Osteocyte (in vitro differentiated cells): ENCODE measurements around the gene NUDT22. TPM values are rescaled to one million over a fixed set of nuclear protein-coding genes. Genes with fewer than 3 reads are reported as not detected.
A peak's percentile ranks its signal among the peaks of the same experiment; 100 is the strongest.

ENCODE experiments used
- DNase-seq: peaks from one replicate; pipeline ENCODE4 v3.0.0; 2021; ENCODE audit warnings: mixed read lengths; ENCODE audit not compliant: unreplicated experiment; ENCODE audit errors: extremely low spot score
- H3K27ac Mint-ChIP-seq: one replicate; pipeline ENCODE4 v1.8.0; 2021; ENCODE audit warnings: mild to moderate bottlenecking, mixed read lengths; ENCODE audit not compliant: unreplicated experiment
- H3K27me3 Mint-ChIP-seq: one replicate; pipeline ENCODE4 v1.8.0; 2021; ENCODE audit warnings: mixed read lengths; ENCODE audit not compliant: unreplicated experiment
- H3K36me3 Mint-ChIP-seq: one replicate; pipeline ENCODE4 v1.8.0; 2021; ENCODE audit warnings: mixed read lengths; ENCODE audit not compliant: unreplicated experiment
- H3K4me1 Mint-ChIP-seq: one replicate; pipeline ENCODE4 v1.8.0; 2021; ENCODE audit warnings: mixed read lengths; ENCODE audit not compliant: unreplicated experiment
- H3K4me3 Mint-ChIP-seq: one replicate; pipeline ENCODE4 v1.8.0; 2021; ENCODE audit warnings: mild to moderate bottlenecking, moderate library complexity, mixed read lengths; ENCODE audit not compliant: unreplicated experiment
- H3K9me3 Mint-ChIP-seq: one replicate; pipeline ENCODE4 v1.8.0; 2021; ENCODE audit warnings: mixed read lengths; ENCODE audit not compliant: unreplicated experiment
- total RNA-seq: library from RNA; stranded (reverse); gene quantifications from 2 replicates; pipeline ENCODE4 v1.2.1, GENCODE V29; 2021
- TF ChIP-seq, protein P1 (sequence below): fragments of 200-600 bp; sonication (generic); IDR thresholded peaks from 2 replicates; pipeline ENCODE4 v1.5.0; 2021; ENCODE audit warnings: antibody characterized with exemption, mild to moderate bottlenecking, moderate library complexity

The NUDT22 gene
- total RNA-seq, 1 donor from 2014 or later: 46.8 TPM

DNA sequence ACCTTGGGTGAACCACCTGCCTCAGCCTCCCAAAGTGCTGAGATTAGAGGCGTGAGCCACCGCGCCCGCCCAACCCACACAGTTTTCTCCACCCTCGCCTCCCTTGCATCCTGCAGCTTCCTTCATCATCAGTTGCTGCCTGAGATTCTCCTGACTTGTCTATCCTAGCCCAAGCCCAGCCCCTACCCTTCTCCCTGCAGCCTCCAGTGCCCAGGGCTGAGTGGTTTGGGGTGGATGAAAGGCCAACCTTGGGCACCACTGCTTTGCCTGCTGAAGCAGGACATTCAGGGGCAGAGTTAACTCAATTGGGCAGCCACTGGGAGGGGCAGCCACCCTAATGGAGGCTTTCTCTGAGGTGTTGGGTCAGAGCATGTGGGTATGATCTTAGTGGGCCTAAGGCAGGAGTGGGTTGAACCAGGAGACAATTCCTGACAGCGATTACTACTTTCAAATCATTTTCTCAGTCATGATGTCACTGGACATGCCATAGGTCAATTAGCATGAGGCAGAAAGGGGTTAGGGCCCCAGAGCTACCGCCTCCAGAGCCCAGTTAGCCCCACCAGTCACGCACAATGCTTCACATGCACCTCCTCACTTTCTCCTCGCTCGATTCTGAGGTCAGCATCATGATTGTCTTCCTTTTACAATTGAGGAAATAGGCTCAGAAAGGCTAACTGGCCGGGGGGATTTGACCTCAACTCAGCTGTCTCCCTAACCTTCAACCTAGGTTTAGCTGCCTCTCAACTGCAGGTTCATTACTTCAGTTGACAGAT, 13.8 kb downstream of the NUDT22 start:
- no peak for DNase-seq
- peaks cover 42% of the 10 kb centered on the region for H3K4me1 Mint-ChIP-seq
- no peaks in the 10 kb centered on the region for H3K9me3 Mint-ChIP-seq
- peak overlapping the region; percentile 96 for H3K27ac Mint-ChIP-seq
- TF ChIP-seq, protein P1, sequence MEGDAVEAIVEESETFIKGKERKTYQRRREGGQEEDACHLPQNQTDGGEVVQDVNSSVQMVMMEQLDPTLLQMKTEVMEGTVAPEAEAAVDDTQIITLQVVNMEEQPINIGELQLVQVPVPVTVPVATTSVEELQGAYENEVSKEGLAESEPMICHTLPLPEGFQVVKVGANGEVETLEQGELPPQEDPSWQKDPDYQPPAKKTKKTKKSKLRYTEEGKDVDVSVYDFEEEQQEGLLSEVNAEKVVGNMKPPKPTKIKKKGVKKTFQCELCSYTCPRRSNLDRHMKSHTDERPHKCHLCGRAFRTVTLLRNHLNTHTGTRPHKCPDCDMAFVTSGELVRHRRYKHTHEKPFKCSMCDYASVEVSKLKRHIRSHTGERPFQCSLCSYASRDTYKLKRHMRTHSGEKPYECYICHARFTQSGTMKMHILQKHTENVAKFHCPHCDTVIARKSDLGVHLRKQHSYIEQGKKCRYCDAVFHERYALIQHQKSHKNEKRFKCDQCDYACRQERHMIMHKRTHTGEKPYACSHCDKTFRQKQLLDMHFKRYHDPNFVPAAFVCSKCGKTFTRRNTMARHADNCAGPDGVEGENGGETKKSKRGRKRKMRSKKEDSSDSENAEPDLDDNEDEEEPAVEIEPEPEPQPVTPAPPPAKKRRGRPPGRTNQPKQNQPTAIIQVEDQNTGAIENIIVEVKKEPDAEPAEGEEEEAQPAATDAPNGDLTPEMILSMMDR: no peak
- peak overlapping the region; percentile 91 for H3K4me3 Mint-ChIP-seq
- peaks cover 14% of the 10 kb centered on the region for H3K36me3 Mint-ChIP-seq
- no peaks in the 10 kb centered on the region for H3K27me3 Mint-ChIP-seq

GRCh38 chr11:64240435-64241240, 14.6 kb downstream of the NUDT22 start, which contains the start of gene FKBP2:
Gene FKBP2 (plus strand): TSS chr11:64241095. CDS start chr11:64242388, 1,293 bp downstream.
- peak; percentile 100 for DNase-seq
- Mint-ChIP-seq H3K9me3 (no peaks in the 10 kb centered on the region), H3K36me3 (peaks cover 12% of the 10 kb centered on the region), H3K27ac (peak within 1 kb of the TSS; percentile 96), H3K27me3 (no peaks in the 10 kb centered on the region), H3K4me1 (peaks cover 39% of the 10 kb centered on the region), H3K4me3 (peak within 1 kb of the TSS; percentile 91)
- TF ChIP-seq, protein P1: no peak

GRCh38 chr11:64241241-64241490, 15.1 kb downstream of the NUDT22 start:
- DNase-seq: peak; percentile 100
- TF ChIP-seq, protein P1: no peak
- Mint-ChIP-seq H3K27me3 (no peaks in the 10 kb centered on the region), H3K27ac (peak overlapping the region; percentile 96), H3K4me3 (peak overlapping the region; percentile 91), H3K4me1 (peaks cover 37% of the 10 kb centered on the region), H3K36me3 (peaks cover 12% of the 10 kb centered on the region), H3K9me3 (no peaks in the 10 kb centered on the region)

GRCh38 chr11:64241491-64242374, 15.7 kb downstream of the NUDT22 start:
- Mint-ChIP-seq H3K27me3 (no peaks in the 10 kb centered on the region), H3K4me1 (peaks cover 37% of the 10 kb centered on the region), H3K4me3 (peak overlapping the region; percentile 91), H3K27ac (peak overlapping the region; percentile 96), H3K36me3 (peaks cover 12% of the 10 kb centered on the region), H3K9me3 (no peaks in the 10 kb centered on the region)
- no peak for DNase-seq
- TF ChIP-seq, protein P1: no peak
